Measurements from ENCODE around the gene MGAT5B.

MGAT5B gene

GRCh38 chr17:76934561-76935320 is 66.5 kb downstream of the MGAT5B start:
- TF ChIP-seq, protein P1, sequence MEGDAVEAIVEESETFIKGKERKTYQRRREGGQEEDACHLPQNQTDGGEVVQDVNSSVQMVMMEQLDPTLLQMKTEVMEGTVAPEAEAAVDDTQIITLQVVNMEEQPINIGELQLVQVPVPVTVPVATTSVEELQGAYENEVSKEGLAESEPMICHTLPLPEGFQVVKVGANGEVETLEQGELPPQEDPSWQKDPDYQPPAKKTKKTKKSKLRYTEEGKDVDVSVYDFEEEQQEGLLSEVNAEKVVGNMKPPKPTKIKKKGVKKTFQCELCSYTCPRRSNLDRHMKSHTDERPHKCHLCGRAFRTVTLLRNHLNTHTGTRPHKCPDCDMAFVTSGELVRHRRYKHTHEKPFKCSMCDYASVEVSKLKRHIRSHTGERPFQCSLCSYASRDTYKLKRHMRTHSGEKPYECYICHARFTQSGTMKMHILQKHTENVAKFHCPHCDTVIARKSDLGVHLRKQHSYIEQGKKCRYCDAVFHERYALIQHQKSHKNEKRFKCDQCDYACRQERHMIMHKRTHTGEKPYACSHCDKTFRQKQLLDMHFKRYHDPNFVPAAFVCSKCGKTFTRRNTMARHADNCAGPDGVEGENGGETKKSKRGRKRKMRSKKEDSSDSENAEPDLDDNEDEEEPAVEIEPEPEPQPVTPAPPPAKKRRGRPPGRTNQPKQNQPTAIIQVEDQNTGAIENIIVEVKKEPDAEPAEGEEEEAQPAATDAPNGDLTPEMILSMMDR (IDR thresholded peaks at IDR 0.05; ENCODE audit: low read depth, low read length) = no peak
- DNase-seq (ENCODE audit: extremely low read depth, low read depth) = no peak

DNA sequence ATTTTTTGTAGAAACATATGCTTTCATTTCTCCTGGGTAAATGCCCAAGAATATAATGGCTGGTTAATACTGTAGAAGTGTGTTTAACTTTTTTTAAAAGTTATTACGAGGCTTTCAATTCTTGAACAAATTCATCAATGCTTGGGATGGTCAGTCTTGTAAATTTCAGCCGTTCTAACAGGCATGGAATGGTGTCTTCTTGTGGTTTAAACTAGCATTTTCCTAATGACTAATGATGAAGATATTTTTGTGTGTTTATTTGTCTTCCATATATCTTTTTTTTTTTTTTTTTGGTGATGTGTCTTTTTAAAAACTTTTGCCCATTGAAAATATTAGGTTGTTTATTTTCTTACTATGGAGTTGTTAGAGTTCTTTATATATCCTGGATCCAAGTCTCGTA is 67.1 kb downstream of the MGAT5B start:
- DNase-seq (ENCODE audit: extremely low read depth, low read depth) = no peak
- TF ChIP-seq, protein P1 (IDR thresholded peaks at IDR 0.05; ENCODE audit: low read depth, low read length) = no peak

DNA sequence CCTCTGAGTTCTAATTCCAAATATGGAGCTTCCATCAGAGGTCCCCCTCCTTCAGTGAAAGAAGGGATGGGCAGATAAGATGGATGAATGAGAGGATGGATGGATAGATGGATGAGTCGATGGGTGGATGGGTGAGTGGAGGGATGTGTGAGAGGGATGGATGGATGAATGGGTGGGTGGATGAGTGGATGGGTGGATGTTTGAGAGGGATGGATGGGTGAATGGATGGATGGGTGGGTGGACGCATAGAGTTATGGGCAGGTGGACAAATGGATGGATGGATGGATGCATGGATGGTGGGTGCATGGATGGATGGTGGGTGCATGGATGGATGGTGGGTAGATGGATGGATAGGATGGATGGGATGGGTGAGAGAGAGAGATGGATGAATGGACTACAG is 69.0 kb downstream of the MGAT5B start:
- TF ChIP-seq, protein P1 (IDR thresholded peaks at IDR 0.05; ENCODE audit: low read depth, low read length) = no peak

DNA sequence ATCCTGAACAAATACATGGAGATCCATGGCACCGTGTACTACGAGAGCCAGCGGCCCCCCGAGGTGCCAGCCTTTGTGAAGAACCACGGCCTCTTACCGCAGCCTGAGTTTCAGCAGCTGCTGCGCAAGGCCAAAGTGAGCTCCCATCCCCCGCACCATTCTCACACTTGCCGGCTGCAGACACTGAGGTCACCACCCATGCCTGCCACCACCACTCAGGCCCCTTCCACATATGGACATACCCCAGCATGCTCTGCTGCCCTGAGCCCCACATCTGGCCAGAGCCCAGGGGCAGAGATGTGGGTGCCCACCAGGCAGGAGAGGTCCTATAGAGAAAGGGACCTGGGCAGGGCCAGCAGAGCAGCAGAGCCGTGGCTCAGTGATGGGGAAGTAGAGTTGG is 69.8 kb downstream of the MGAT5B start:
- TF ChIP-seq, protein P1 (IDR thresholded peaks at IDR 0.05; ENCODE audit: low read depth, low read length) = no peak
- DNase-seq (ENCODE audit: extremely low read depth, low read depth) = no peak

More for the DNA sequence above, 69.0 kb downstream of the MGAT5B start:
- DNase-seq (ENCODE audit: extremely low read depth, low read depth) = no peak

GRCh38 chr17:76940295-76940694 is 72.1 kb downstream of the MGAT5B start:
- TF ChIP-seq, protein P1 (IDR thresholded peaks at IDR 0.05; ENCODE audit: low read depth, low read length) = no peak
- DNase-seq (ENCODE audit: extremely low read depth, low read depth) = no peak

DNA sequence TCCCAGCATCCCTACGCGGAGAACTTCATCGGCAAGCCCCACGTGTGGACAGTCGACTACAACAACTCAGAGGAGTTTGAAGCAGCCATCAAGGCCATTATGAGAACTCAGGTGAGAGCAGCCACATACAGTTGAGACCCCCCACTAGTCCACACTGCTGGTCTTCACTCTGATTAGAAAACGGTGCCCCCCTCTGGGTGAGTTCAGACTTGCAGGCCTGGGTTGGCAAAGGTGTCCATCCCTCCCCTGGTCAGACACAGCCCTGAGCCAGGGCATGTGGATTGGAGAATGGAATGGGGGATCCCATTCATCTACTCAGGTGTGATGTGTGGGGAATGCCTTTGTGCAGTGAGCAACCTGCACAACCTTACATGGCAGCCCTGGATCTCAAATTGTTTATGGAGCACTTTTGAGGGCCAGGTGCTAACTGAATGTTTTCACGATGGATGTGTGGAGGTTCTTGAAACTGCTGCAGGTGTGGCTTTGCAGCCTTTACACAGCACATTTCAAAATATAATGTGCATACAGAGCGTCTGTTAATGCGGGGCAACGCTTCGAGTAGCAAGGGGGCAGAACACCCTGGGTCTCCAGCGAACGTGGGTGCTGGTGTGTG is 72.6 kb downstream of the MGAT5B start:
- DNase-seq (ENCODE audit: extremely low read depth, low read depth) = no peak
- TF ChIP-seq, protein P1 (IDR thresholded peaks at IDR 0.05; ENCODE audit: low read depth, low read length) = peak; percentile 2; the same call in 1 of the 2 replicates

DNA sequence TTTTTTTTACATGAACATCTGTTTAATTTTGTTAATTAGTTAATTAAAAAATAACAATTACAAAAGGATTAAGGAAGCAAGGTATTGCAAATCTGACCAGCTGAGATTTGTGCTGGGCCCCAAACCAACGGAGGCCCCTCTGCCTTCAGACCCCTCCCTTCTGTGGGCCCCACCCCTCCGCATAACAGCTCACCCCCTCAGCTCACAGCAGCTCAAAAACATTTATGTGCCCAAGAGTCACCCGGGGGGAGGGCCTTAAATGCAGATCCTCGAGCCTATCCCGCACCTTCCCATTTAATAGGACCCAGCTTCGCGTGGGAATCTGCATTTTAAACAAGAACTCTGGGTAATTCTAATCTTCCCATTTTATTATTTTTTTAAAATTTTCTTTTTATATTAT is 75.0 kb downstream of the MGAT5B start:
- TF ChIP-seq, protein P1 (IDR thresholded peaks at IDR 0.05; ENCODE audit: low read depth, low read length) = no peak
- no peak for DNase-seq (ENCODE audit: extremely low read depth, low read depth)

Measured in AG09319 (cell line).